22Rv1 (cell line): ENCODE measurements around the gene KCNC4.
A peak's percentile ranks its signal among the peaks of the same experiment; 100 is the strongest.

Experiments used
- H3K27ac ChIP-seq: fragments of 450-650 bp; 2 replicates; pipeline ENCODE4 v1.5.1; 2017
- ZFX ChIP-seq: fragments of 450-650 bp; IDR thresholded peaks from 2 replicates; pipeline ENCODE4 v1.6.1; 2017; ENCODE audit warnings: antibody characterized with exemption, borderline replicate concordance
- TF ChIP-seq, protein P1 (sequence below): fragments of 450-650 bp; IDR thresholded peaks from 2 replicates; pipeline ENCODE4 v1.5.1; 2017; ENCODE audit warnings: mild to moderate bottlenecking

The KCNC4 gene

DNA sequence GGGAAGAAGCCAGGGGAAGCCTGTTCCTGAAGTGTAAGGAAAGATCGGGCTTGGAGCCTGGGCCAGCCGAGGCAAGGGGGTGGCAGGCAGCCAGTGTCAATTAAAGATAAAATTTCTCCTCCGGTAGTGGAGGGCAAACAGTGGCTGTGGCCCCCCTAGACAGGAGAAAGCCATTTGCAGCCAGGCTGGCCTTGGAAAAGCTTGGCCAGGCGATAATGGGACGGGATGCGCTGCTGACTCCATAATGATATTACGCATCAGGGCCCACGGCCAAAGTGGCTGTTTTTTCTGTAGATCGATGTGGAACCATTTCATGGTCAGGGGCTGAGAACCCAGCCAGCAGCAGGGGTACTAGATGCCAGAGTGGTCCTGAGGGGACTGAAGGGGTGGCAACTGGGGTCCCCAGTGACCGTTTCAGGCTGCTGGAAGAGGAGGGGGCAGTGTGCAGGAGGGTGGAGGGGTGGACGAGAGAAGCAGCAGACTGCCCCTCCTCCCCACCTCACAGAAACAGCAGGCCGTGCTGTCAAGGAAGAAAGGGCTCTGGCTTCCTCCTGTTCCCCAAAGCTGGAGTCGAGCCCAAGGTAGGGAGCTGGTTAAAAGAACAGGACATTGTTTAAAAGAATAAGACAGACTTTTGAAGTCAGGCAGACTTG, 25.2 kb downstream of the KCNC4 start:
- peak overlapping the region; percentile 83 for H3K27ac ChIP-seq
- no peak for TF ChIP-seq ZFX
- TF ChIP-seq, protein P1, sequence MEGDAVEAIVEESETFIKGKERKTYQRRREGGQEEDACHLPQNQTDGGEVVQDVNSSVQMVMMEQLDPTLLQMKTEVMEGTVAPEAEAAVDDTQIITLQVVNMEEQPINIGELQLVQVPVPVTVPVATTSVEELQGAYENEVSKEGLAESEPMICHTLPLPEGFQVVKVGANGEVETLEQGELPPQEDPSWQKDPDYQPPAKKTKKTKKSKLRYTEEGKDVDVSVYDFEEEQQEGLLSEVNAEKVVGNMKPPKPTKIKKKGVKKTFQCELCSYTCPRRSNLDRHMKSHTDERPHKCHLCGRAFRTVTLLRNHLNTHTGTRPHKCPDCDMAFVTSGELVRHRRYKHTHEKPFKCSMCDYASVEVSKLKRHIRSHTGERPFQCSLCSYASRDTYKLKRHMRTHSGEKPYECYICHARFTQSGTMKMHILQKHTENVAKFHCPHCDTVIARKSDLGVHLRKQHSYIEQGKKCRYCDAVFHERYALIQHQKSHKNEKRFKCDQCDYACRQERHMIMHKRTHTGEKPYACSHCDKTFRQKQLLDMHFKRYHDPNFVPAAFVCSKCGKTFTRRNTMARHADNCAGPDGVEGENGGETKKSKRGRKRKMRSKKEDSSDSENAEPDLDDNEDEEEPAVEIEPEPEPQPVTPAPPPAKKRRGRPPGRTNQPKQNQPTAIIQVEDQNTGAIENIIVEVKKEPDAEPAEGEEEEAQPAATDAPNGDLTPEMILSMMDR = no peak

DNA sequence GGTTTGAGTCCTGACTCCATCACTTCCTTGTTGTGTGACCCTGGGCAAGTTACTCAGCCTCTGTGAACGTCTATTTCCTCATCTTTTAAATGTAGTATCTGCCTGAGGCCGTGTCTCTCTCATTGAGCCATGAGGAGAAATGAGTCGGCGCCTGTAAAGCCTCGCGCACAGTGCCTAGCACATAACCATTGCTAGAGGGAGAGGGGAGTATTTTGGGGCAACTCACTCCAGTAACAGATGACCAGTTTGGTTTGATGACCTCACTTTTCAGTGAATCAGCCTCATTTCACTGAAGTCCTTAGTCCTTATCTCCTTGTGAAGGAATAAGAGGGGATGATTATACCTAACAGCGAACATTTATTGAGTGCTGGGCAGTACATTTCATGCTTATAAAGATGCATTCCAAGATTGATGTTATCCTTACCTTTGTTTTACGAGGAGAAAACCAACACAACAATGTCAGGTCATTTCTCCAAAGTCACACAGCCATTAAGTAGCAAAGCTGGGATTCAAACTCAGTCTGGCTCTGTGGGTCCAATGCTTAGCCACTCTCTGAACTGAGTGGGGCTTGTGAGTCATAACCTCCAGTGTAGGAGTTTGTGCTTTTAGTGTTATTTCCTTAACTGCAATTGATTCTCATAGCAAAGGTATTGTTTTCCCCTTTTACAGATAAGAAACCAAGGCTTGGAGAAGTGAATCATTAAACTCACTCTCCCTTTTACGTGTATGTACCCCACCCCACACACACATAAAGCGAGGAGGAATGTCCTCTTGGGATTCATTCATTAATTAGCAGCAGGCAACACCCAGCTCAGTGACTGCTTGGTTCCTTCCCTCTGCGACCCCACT, 25.9 kb downstream of the KCNC4 start:
- H3K27ac ChIP-seq = peak overlapping the region; percentile 83
- TF ChIP-seq, protein P1 = no peak
- TF ChIP-seq ZFX = no peak

DNA sequence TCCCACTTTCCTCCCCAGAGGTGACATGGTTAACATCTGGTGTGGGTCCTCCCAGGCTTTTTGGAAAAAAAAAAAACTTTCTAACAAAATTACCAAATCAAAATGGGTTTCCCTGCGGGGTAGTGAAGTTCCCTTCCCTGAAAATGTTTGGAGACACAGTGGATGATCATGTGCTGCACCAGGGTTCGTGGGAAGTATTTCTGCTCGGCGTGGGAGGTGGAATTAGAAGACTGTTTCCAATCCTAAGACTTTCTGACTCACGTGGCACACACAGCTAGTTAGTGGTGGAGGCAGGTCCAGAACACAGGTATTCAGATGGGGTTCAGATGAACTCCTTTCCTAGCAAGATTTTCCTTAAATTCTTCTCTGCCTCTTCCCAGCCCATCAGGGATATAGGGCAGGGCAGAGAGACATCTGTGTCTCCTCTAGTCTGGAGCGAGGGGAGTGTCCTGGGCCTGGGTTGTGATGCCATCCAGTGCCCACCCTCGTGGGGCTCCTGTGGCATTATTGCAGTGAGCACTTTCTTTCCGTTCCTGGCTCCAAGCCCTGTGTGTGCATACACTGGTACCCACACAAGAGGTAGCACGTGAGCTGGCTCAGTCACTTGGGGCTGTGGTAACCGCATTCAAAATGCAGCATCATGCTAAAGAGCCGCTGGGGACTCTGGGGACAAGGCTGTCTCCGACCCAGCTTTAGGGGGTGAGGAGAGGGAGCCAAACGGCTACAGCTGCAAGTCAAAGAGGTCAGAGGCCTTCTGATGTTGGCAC, 27.5 kb downstream of the KCNC4 start:
- no peak overlapping the region for H3K27ac ChIP-seq
- TF ChIP-seq, protein P1 = no peak
- TF ChIP-seq ZFX = no peak

DNA sequence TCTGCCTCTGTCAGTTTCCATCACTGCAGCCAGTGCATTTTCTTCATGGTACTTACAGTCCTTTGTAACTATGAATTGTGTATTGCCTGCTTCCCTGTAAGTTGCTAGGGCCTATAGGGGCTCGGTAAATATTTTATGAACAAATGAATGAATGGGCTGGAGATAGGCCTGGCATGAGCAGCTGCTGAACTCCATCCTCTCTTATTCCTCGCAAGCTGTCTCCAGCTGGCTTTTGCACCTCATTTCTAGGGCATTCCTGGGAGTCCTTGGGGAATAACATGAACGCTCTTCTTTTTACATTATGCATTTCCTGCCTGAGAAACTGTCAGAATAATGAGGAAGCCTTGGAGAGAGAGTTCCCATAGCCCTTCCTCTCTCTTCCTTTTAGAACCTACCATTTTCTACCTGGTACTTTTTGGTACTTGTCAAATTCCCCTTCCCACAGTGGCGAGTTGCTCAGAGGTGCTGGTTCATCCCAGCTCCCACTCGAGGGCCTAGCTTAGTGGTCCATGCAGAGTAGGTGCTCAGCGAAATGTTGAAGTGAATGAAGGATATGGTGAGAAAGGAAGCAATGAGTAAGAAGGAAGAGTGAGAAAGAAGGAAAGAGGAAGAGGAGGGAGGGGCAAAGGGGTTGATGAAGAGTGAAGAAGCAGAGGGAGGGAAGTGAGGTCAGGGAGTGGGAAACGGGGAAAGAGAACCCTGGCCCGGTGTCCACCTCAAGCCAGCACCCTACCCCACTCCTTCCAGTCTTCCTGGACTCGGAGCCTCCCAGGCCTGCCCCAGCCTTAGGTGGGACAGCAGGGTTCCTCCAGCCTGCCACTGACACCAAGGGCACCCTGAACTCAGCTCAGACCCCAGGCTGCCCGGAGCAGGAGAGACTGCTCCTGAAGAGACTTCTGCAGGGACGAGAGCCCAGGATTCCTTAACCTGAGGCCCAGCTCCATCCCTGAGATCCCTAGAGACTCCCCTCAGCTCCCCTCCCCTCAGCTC, 29.6 kb downstream of the KCNC4 start:
- peak overlapping the region; percentile 42 for H3K27ac ChIP-seq
- TF ChIP-seq ZFX = no peak
- TF ChIP-seq, protein P1 = no peak

DNA sequence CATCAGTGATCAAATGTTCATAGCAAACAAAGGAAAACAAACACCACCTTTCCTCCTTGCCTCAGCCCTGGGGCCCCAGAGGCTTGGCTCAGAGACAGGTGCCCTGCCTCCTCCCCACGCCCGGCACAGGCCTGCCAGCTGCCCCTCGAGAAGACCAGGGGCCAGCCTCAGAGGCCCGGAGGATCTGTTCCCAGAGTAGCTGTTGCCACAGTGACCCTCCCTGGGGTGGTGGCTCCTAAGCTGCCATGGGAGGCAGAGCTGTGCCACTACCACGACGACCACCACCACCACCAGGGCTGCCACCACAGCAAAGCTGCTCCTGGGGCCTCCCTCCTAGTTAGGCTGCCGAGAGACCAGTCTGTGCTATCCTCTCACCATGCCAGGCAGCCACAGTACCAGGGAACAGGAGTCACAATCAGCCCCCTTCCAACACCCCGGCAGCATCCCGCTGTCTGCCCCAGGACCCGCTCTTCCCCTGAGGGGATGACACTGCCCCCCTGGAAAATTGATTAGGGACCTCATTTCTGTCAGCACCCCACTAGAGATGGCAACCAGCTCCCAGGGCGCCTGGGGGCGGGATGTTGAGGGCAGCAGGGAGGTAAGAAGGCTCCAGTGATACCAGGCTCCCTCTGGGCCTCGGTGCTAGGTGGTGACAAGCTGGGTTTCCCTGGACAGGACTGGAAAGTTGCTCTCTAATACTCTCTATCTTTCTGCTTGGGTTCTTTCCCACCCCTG, 30.5 kb downstream of the KCNC4 start:
- TF ChIP-seq, protein P1 = no peak
- TF ChIP-seq ZFX = no peak

DNA sequence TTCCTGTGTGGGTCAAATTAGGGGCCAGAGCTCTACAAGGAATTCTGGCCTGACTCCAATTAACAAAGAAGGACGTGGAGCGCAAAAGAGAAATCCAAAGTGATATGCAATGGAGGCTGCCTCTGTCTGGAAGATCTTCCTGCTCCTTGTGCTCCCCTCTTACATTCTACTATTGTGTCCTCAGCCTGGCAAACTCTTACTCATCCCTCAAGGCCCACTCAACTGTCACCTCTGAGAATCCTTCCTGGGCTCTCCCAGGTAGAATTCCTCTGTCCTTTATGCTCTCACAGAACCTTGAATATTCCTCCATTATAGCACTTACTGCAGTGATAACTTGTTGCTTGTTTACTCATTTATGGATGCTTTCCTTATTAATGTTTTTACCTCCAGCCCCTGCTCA, 31.4 kb downstream of the KCNC4 start:
- TF ChIP-seq ZFX = no peak
- TF ChIP-seq, protein P1 = no peak

More for the DNA sequence above, 30.5 kb downstream of the KCNC4 start:
- H3K27ac ChIP-seq = peak overlapping the region; percentile 42

More for the DNA sequence above, 31.4 kb downstream of the KCNC4 start:
- peak overlapping the region; percentile 42; the same call in 1 of the 2 replicates for H3K27ac ChIP-seq
